Left cardiac atrium (tissue), 4 donors: ENCODE results near the gene SGSM2. TPM values are rescaled to one million over a fixed set of nuclear protein-coding genes. Genes with fewer than 3 reads are reported as not detected.
A peak's percentile ranks its signal among the peaks of the same experiment; 100 is the strongest.

Experiments
- ATAC-seq, 2 donors: fragments of 200-7000 bp; cut with Tn5 transposase; one replicate each; pipeline ENCODE4 v1.9.1; 2020; ENCODE audit warnings: mild to moderate bottlenecking in 2 of 2, moderate library complexity in 2 of 2
- DNase-seq: peaks from one replicate; pipeline ENCODE4 v3.0.0-alpha.2; 2020
- intact Hi-C, 2 donors: fragments of 100-400 bp; cut with DNase I; formaldehyde crosslinking; loops; one replicate each; pipeline versions ENCODE4 v1.14.1 to v1.15.1; 2022 to 2023
- total RNA-seq, 2 donors: library from RNA; stranded (reverse); fragmentation: NEBNext Ultra II Directional; extraction: Animal tissue kit (Norgen Biotek cat#: 25700); gene quantifications; one replicate each; pipeline ENCODE4 v1.2.1, GENCODE V29; 2021
- donor health status: DM: no; HTN: yes; CAD: no.
- donor health status: DM: no; HTN: yes; CAD: no; lungs with severe emphysema.
- donor health status: DM: yes; HTN: yes; CAD: no.
- donor health status: Dilated cardiomyopathy.

SGSM2 gene
- total RNA-seq, 2 donors from 2014 or later: 30.7 to 35.5 TPM

DNA sequence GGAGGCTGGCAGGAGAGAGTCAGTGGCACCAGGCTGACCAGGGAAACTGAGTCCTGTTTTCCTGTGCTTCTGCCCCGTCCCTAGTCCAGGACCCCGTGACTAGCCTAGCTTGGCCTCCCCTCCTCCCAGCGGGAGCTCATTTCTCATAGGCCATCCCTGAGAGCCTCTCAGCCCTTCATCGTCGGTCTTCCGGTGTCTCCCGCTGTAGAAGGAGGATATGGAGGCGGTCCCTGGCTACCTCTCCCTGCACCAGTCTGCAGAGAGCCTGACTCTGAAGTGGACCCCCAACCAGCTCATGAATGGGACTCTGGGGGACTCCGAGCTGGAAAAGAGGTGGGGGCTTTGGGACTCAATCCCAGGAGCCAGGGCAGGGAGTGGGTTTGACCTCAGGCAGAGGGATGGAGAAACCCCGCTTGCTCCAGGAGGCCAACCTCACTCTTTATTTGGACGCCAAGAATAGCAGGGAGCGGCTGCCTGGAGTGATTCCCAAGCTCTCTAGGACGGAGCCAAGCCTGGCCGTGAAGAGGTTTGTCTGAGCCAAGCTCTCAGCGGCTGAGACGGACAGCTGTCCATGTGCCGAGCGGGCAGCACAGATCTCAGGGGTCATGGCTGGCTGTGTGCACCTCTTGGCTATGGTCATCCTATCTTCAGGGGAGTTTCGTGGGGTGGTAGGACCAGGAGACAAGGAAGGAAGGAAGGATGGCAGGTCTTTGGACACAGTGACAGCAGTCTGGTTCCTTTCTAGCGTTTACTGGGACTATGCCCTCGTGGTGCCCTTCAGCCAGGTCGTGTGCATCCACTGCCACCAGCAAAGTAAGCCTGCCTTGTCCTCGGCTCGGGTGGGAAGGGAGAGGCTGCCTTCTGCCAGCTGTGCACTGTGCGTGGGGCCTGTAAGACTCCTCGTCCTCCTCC, 26.8 kb downstream of the SGSM2 start:
- ATAC-seq: peak; percentile 77 to 79
- DNase-seq: peak; percentile 77
- intact Hi-C loops: loop anchor here in 1 of 2 donors (10.0 kb wide), 1 partner anchor 51 kb away; no protein-coding TSS in a partner anchor

DNA sequence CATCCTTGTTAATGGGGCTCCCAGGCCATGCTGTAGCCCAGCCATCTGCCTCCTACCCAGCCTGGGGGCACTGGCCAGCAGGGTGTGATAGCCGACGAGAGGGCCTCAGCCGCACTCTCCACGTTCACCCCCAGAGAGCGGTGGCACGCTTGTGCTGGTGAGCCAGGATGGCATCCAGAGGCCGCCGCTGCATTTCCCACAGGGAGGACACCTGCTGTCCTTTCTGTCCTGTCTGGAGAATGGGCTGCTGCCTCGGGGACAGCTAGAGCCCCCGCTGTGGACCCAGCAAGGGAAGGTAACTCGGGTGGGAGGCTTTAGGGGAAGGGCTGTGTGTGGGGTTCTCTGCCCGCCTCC, 27.4 kb downstream of the SGSM2 start:
- intact Hi-C loops: loop anchor here in 1 of 2 donors (10.0 kb wide), 1 partner anchor 50 kb away; no protein-coding TSS in a partner anchor
- ATAC-seq (no peak), DNase-seq (no peak)

DNA sequence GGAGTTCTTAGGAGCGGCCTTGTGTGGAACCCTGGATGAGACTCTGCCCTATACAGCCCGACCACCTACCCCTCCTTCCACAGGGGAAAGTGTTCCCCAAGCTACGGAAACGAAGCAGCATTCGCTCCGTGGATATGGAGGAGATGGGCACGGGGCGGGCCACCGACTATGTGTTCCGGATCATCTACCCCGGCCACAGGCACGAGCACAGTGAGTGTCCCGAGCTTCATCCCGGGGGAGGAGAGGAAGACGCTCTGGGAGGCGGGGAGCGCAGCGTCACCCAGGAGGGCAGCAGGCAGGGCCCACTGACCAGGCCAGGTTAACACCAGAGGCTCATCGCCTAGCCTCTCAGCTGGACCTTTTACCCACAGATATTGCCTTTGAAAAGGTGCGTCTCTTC, 27.8 kb downstream of the SGSM2 start:
- no peak for DNase-seq
- no peak for ATAC-seq
- intact Hi-C loops: loop anchor here in 1 of 2 donors (10.0 kb wide), 1 partner anchor 50 kb away; no protein-coding TSS in a partner anchor

DNA sequence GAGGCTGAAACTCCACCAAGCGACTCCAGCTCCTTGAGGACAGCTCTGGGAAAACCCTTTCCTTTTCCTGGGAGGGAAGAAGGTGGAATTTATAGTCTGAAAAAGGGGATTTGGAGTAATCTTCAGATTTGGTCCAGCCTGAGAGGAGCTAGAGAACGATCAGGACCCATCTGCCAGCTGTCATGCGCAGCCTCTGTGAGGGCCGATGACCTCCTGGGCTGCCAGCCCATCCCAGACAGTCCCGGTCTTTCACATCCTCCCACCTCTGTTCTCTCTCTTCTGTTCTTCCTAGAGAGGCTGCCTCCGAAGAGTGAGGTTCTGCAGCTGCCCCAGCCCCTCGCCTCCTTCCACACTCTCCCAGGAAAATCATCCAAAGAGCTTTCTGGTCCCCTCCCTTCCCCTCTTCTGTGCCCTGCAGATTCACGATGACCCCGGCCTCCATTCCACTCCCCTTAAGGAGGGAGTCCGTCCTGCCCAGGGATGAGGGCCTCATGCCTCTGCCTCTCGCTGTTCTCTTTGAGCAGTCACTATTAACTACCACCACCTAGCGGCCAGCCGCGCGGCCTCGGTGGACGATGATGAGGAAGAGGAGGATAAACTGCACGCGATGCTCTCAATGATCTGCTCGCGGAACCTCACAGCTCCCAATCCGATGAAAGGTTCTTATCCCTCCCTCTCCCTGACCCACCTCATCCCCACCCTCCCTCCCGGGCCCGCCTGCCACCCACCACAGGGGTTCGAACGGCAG, 29.6 kb downstream of the SGSM2 start:
- intact Hi-C loops: loop anchor here in 1 of 2 donors (10.0 kb wide), 1 partner anchor 48 kb away; no protein-coding TSS in a partner anchor
- DNase-seq (no peak), ATAC-seq (no peak)

DNA sequence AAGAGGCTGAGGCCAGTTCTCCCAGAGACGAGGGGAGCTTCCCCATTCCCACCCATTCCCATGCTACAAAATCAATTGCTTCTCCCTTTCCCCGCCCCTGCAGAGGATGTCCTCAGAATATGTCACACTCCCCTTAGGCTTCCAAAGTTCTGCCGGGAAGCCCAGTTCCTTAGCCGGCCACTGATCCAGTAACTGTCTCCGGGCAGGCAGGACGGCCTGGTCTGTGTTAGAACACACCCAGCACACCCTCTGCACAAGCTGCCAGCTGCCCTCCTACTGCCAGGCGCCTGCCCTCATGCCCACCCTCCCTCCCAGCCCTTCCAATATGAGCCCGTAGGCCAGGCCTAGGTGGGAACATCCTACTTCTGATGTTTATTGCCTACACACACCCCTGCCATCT, 31.1 kb downstream of the SGSM2 start:
- DNase-seq: no peak
- ATAC-seq: peak in 1 of 2 donors; percentile 45
- intact Hi-C loops: loop anchor here in 1 of 2 donors (10.0 kb wide), 1 partner anchor 46 kb away; no protein-coding TSS in a partner anchor

DNA sequence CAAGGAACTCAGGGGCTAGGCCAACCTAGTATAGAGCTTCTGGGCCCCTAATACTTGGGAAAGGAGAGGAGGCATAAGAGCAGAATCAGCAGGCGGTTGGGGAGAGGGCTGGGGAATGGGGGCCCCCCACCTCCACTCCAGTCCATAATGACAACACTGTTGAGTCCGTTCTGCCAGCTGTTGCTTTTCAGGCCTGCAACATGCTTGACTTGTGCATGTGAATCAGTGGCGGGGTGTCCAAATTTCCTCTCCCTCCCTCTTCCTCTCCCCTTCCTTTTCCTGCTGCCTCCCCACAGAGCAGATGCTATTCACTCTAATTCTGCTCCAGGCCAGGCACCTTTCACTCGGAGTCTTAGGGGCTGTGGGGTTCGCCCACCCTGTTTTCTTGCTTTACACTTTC, 31.7 kb downstream of the SGSM2 start:
- ATAC-seq (no peak), DNase-seq (no peak)
- intact Hi-C loops: loop anchor here in 1 of 2 donors (10.0 kb wide), 1 partner anchor 46 kb away; no protein-coding TSS in a partner anchor

DNA sequence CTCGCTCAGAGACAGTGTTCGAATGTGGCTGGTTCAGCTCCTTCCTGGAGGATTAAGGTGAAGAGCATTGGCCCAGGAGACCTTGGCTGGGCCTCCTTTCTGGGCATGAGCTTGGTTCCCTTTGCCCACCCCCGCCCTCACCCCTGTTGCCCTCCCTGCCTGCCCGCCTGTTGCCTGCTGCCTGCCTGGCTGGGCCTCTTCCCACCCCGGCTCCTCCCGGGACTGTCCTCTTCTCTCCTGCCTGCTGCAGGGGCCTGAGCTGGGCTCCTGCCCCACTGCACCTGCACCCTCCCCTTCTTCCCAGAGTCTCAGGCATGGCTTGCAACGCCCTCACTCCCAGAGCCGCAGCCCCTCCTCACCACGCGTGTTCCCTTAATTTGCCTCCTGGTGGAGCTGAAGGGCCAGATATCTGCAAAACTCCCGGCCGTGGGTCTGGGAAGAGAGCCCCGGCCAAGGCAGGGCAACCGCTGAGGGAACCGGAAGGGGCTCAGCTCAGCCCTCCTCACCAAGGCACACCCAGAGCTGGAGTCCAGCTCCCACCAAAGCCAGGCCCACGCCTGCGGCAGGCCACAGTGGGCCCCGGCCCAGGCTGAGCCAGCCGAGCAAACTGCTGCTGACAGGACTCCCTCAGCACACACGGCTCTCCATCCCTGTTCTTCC, 32.4 kb downstream of the SGSM2 start:
- ATAC-seq (peak; percentile 3 to 17), DNase-seq (no peak)
- intact Hi-C loops: loop anchor here in 1 of 2 donors (10.0 kb wide), 1 partner anchor 45 kb away; no protein-coding TSS in a partner anchor

DNA sequence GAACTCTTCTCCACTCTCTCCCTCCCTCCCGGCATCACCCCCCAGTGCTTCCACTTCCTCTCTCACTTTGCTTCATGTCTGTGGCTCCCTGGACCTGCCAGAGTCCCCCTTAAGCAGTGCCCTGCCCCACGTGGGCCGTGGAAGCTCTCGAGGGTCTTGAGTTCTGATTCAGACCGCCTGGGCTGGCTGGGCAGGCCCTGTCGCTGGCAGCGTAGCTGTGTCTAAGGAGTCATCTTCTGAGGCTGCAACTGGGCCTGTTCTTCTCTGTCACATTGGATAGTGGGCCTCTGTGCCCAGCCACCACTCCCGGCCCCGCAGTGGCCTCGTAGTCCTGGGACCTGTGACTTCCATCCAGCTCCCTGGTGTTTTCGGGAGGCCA, 32.9 kb downstream of the SGSM2 start:
- no peak for ATAC-seq
- DNase-seq: no peak
- intact Hi-C loops: no loop called here

DNA sequence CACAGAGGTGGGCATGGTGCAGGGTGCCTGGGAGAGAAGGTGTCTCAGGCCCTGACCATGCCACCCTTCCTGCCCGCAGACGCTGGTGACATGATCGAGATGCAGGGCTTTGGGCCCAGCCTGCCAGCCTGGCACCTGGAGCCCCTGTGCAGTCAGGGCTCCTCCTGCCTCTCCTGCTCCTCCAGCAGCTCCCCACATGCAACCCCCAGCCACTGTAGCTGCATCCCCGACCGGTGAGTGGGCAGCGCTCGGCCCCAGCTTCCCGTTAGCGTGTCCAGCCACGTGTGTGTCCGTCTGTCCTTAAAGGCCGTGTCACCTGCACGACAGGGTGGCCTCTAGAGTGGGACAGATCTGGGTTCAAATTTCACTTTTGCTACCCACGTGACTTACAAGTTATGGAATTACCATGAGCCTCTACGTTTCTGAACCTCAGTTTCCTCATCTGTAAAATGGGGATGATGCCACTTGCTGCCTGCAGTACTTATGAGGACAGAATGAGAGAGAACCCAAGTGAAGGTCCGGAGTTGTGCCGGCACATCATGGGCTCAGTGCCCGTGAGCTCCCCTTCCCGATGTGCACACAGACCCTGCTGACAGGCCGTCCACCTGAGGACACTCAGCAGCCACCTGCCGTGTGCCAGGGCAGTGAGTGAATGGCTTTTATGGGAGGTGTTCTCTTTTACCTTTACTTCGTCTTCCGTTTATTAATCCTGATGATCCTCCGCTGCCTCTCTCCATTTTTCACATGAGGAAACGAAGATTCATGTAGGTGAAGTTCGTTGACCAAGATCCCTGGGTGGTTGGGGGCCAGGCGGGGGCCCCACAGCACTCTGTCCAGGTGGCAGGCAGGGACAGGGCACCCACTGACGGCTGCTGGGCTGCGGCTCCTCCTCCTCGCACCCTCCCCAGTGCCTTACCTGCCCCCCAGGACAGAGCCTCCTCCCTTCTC, 34.2 kb downstream of the SGSM2 start:
- ATAC-seq: no peak
- intact Hi-C loops: no loop called here
- DNase-seq: no peak

DNA sequence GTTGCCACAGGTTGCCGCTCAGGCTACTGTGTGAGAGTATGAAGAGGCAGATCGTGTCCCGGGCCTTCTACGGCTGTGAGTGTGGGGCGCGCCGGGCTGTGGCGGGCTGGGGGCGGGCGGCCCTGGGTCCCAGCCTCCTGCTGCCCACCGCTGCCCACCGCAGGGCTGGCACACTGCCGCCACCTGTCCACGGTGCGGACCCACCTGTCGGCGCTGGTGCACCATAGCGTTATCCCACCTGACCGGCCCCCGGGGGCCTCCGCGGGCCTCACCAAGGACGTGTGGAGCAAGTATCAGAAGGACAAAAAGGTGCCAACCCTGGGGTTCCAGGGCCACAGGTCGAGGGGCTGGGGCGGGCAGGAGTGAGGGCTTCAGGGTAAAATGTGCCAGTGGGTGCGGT, 34.9 kb downstream of the SGSM2 start:
- DNase-seq: no peak
- no peak for ATAC-seq
- intact Hi-C loops: no loop called here

DNA sequence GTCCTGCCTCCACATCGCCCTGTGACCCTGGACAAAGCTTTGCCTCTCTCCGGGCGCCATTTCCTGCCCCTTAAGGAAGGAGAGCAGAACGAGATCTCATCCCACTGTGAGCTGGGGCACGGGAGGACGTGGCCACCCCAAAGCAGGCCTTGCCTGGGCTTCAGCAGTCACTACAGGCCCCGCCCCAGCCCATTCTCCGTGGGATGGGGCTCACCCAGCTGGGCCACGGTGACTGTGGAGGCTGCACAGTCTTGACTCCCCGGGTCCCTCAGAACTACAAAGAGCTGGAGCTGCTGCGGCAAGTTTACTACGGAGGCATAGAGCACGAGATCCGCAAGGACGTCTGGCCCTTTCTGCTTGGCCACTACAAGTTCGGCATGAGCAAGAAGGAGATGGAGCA, 35.4 kb downstream of the SGSM2 start:
- no peak for DNase-seq
- intact Hi-C loops: no loop called here
- no peak for ATAC-seq

DNA sequence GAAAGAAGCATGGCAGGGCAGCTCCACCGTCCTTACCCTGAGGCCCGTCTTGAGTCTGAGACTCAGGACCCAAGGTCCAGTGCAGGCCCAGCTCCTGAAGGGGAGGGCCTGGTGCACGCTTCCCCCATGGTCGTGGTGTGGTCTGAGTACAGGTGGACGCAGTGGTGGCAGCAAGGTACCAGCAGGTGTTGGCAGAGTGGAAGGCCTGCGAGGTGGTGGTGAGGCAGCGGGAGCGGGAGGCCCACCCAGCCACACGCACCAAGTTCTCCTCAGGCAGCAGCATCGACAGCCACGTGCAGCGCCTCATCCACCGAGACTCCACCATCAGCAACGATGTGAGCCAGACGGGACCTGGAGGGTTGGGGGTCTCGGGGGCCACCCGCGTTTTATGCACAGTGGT, 35.9 kb downstream of the SGSM2 start:
- no peak for DNase-seq
- intact Hi-C loops: no loop called here
- ATAC-seq: no peak

DNA sequence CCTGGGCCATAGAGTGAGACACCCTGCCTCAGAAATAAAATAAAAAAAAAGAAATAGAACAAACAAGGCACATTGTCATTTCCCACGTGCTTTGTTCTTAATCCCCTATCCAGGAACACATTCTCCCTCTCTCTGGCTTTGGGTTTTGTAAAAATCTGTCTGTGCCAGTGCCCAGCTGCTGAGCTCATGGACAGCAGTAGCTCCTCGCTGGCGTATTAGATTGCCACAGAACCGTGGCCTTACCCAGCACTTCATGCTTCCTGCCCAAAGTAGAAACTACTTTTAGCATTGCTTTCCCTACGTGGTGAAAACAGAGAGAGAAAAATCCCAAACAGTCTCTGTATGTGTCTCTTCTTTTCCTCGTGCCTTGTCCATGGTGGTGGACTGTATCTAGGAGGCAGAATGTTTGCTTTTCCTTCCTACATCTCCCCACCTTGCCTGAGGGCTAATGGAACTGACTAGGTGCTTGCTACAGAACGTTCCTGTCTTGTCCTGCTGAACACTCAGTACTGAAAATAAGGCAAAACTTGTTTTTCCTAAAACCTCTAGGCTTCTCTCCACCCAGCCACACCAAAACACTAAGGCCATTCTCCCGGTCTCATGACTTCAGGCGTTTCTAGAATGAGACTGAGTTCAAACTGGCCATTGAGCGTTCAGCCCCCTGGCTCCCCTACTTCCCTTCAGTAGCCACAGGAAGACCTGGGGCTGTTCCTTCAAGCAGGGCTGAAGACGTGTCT, 37.4 kb downstream of the SGSM2 start:
- intact Hi-C loops: no loop called here
- DNase-seq: no peak
- no peak for ATAC-seq

DNA sequence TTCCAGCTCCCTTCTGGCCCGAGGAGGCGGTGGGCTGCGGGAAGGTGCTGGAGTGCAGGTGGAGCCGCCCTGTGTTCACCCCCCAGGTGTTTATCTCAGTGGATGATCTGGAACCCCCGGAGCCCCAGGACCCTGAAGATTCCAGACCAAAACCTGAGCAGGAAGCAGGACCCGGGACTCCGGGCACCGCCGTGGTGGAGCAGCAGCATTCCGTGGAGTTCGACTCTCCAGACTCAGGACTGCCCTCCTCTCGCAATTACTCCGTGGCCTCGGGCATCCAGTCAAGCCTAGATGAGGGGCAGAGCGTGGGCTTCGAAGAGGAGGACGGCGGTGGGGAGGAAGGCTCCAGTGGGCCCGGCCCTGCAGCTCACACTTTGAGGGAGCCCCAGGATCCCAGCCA, 38.1 kb downstream of the SGSM2 start:
- ATAC-seq (no peak), DNase-seq (no peak)
- intact Hi-C loops: no loop called here

DNA sequence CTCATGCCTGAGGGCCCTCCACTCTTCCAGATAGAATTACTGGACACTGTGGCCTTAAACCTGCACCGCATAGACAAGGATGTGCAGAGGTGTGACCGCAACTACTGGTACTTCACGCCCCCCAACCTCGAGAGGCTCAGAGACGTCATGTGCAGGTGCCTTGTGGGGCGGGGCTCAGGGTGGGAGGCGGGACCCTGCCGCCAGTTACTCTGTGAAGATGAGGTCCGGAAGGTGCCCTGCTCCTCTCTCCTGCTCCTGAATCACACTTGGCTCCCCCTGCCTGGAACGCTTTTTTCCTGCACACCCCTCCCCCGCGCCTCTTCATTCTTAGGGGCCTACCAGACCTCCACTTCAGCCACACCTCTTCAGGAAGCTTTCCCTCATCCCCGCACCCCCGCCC, 38.8 kb downstream of the SGSM2 start:
- ATAC-seq: no peak
- intact Hi-C loops: no loop called here
- no peak for DNase-seq

DNA sequence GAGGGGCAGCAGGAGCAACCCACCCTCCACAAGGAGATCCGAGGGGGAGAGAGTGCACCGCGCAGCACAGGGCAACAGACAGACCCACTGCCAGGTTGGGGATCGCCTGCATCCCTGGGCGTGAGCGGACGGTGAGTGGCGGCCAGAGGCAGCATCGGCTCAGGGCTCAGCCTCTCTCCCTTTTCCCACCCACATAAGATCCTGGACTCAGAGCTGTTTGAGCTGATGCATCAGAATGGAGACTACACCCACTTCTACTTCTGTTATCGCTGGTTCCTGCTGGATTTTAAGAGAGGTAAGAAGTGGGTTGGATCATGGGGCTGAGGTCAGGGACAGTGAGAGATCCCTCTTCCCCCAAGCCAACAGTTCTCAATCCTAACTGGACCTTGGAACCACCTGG, 40.4 kb downstream of the SGSM2 start:
- DNase-seq (no peak), ATAC-seq (no peak)
- intact Hi-C loops: no loop called here

DNA sequence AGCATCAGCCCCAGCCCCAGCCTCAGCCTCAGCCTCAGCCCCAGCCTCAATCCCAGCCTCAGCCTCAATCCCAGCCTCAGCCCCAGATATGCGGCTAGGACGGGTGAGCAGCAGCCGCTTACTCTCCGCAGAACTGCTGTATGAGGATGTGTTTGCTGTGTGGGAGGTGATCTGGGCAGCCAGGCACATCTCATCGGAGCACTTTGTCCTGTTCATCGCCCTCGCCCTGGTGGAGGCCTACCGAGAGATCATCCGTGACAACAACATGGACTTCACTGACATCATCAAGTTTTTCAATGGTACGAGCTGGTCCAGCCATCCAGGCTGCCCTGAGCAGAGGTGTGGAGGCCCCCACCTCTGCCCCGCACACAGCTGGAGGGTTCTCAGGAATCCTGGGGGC, 41.6 kb downstream of the SGSM2 start:
- intact Hi-C loops: no loop called here
- ATAC-seq (no peak), DNase-seq (no peak)
